ENCODE results near the gene FUS. TPM values are rescaled to one million over a fixed set of nuclear protein-coding genes. Genes with fewer than 3 reads are reported as not detected.

The FUS gene
- 35.0 and 37.7 TPM in 2 replicates for total RNA-seq

GRCh38 chr16:31179747-31180459 is at the start of gene FUS:
Gene FUS, plus strand, starts transcription at chr16:31180139. Its CDS starts 76 bp downstream, at chr16:31180215.

GRCh38 chr16:31135535-31136286 is 44.2 kb upstream of the FUS start, which contains the start of gene PRSS8:
Gene PRSS8, minus strand, starts transcription at chr16:31135727. Its CDS starts 229 bp downstream, at chr16:31135498.

GRCh38 chr16:31149894-31150890 is 29.7 kb upstream of the FUS start, which contains the start of gene PRSS36:
Gene PRSS36, minus strand, starts transcription at chr16:31150066. Its CDS starts 31 bp downstream, at chr16:31150035.

GRCh38 chr16:31202414-31203375 is 22.8 kb downstream of the FUS start, which contains the start of gene PYCARD:
Gene PYCARD, minus strand, starts transcription at chr16:31202760. Its CDS starts 70 bp downstream, at chr16:31202690.

GRCh38 chr16:31213877-31214707 is 34.2 kb downstream of the FUS start, which contains the start of gene TRIM72:
Gene TRIM72, plus strand, starts transcription at chr16:31214119. Its CDS starts 620 bp downstream, at chr16:31214739.

GRCh38 chr16:31216422-31217135 is 36.6 kb downstream of the FUS start, which contains the start of gene PYDC1:
Gene PYDC1, minus strand, starts transcription at chr16:31217135. Its CDS starts 107 bp downstream, at chr16:31217028.

Other genes starting within 250 kb of the FUS start
- gene ORAI3, start 231.1 kb upstream of the FUS start, total RNA-seq, result 31.3 and 38.6 TPM in 2 replicates
- gene SETD1A, start 222.4 kb upstream of the FUS start, total RNA-seq, result 1.7 and 3.4 TPM in 2 replicates
- 25.8 and 27.6 TPM in 2 replicates for gene HSD3B7, start 194.9 kb upstream of the FUS start, total RNA-seq
- 0.25 and 0.40 TPM in 2 replicates for gene STX1B, start 169.5 kb upstream of the FUS start, total RNA-seq
- 25.3 and 29.5 TPM in 2 replicates for gene STX4, start 146.6 kb upstream of the FUS start, total RNA-seq
- 7.5 and 9.6 TPM in 2 replicates for gene ZNF668, start 105.9 kb upstream of the FUS start, total RNA-seq
- 9.9 and 11.1 TPM in 2 replicates for gene ZNF646, start 105.7 kb upstream of the FUS start, total RNA-seq
- gene PRSS53, start 91.2 kb upstream of the FUS start, total RNA-seq, result 1.3 and 1.5 TPM in 2 replicates
- 91.0 and 98.6 TPM in 2 replicates for gene VKORC1, start 85.3 kb upstream of the FUS start, total RNA-seq
- gene BCKDK, start 71.8 kb upstream of the FUS start, total RNA-seq, result 12.2 and 13.7 TPM in 2 replicates
- gene KAT8, start 62.5 kb upstream of the FUS start, total RNA-seq, result 36.3 and 38.7 TPM in 2 replicates
- not detected in 2 replicates for gene PRSS8, start 44.4 kb upstream of the FUS start, total RNA-seq
- gene PRSS36, start 30.1 kb upstream of the FUS start, total RNA-seq, result 0.53 and 0.62 TPM in 2 replicates
- gene PYCARD, start 22.6 kb downstream of the FUS start, total RNA-seq, result 37.1 and 42.5 TPM in 2 replicates
- not detected in 2 replicates for gene TRIM72, start 34.0 kb downstream of the FUS start, total RNA-seq
- gene PYDC1, start 37.0 kb downstream of the FUS start, total RNA-seq, result not detected in 2 replicates
- under 0.01 TPM in 1 of 2 replicates, not detected in the other for gene ITGAM, start 79.8 kb downstream of the FUS start, total RNA-seq
- 0.12 and 0.26 TPM in 2 replicates for gene ITGAX, start 175.0 kb downstream of the FUS start, total RNA-seq
- not detected in 2 replicates for gene ITGAD, start 213.2 kb downstream of the FUS start, total RNA-seq
- not detected in 2 replicates for gene COX6A2, start 248.2 kb downstream of the FUS start, total RNA-seq

Measured in aortic smooth muscle cell (primary cell).